ENCODE measurements around the gene ACTL8. TPM values are rescaled to one million over a fixed set of nuclear protein-coding genes. Genes with fewer than 3 reads are reported as not detected.

ACTL8 gene
- total and polyA plus RNA-seq, 2 of the 4 experiments (the other 2 are of a cell fraction) = under 0.01 to 0.07 TPM

- CTCF ChIA-PET = no interaction called here
- Histone ChIP-seq H3K56ac (ENCODE audit: extremely low read depth, insufficient read depth, low read length) (no peak overlapping the region), H4K8ac (ENCODE audit: low read depth in 2 of 2, low read length in 2 of 2) (no peak overlapping the region), H3K4me3 (ENCODE audit: insufficient read depth, low read depth, low read length) (no peak overlapping the region), H4K91ac (ENCODE audit: insufficient read depth, low read depth, low read length) (no peak overlapping the region), H3K9me1 (ENCODE audit: insufficient read depth, low read length) (no peaks in the 10 kb centered on the region; the same call in 1 of the 2 replicates), H2BK15ac (ENCODE audit: low read depth, low read length) (no peak overlapping the region), H2AK9ac (replicated peaks; ENCODE audit: low read depth, low read length, poor library complexity) (no peak overlapping the region), H3K4me1 (ENCODE audit: control insufficient read depth, insufficient read depth, low read length) (no peaks in the 10 kb centered on the region), H3K9ac (ENCODE audit: low read depth, low read length) (no peak overlapping the region), H2AK5ac (ENCODE audit: low read depth, low read length) (no peak overlapping the region), H3K23ac (ENCODE audit: low read depth, low read length) (no peak overlapping the region), H2AFZ (replicated peaks; ENCODE audit: low read length, poor library complexity) (no peak overlapping the region), H3K18ac (ENCODE audit: low read depth, low read length) (no peak overlapping the region), H3K36me3 (ENCODE audit: control insufficient read depth, insufficient read depth, low read length) (no peaks in the 10 kb centered on the region), H3K4me2 (ENCODE audit: low read depth, low read length) (no peak overlapping the region), H3K9me3 (ENCODE audit: control insufficient read depth, insufficient read depth, low read length) (no peaks in the 10 kb centered on the region), H3K4ac (ENCODE audit: low read depth, low read length) (no peak overlapping the region), H4K5ac (ENCODE audit: low read depth, low read length) (no peak overlapping the region), H4K20me1 (ENCODE audit: insufficient read depth, low read length) (no peaks in the 10 kb centered on the region), H3K79me1 (ENCODE audit: low read depth in 1 of 2, low read length in 2 of 2) (no peaks in the 10 kb centered on the region), H3K27ac (ENCODE audit: insufficient read depth, low read length) (no peak overlapping the region), H2BK5ac (ENCODE audit: low read depth, low read length, poor library complexity, severe bottlenecking) (no peak overlapping the region), H3K14ac (replicated peaks; ENCODE audit: low read depth, low read length) (no peak overlapping the region), H2BK20ac (ENCODE audit: low read depth, low read length) (no peak overlapping the region), H2BK120ac (ENCODE audit: low read depth, low read length) (no peak overlapping the region), H3K27me3 (ENCODE audit: control insufficient read depth, insufficient read depth, low read length) (peaks cover 7% of the 10 kb centered on the region; the same call in 1 of the 2 replicates)
- ATAC-seq (ENCODE audit: low read depth) = no peak
- in situ Hi-C loops (cut with MboI; ENCODE audit: low sequenced_read_pairs) (no loop called here), intact Hi-C loops (cut with micrococcal nuclease) (no loop called here), dilution Hi-C loops (cut with HindIII; ENCODE audit: low sequenced_read_pairs, unreplicated experiment) (no loop called here)
- POLR2A ChIA-PET (ENCODE audit: unreplicated experiment) = no interaction called here
- TF ChIP-seq MAZ (IDR thresholded peaks at IDR 0.05; ENCODE audit: borderline replicate concordance, low read depth, low read length) (no peak), ELK1 (IDR thresholded peaks at IDR 0.05; ENCODE audit: borderline replicate concordance, low read depth, low read length) (no peak), RFX5 (IDR thresholded peaks at IDR 0.05; ENCODE audit: low read depth, low read length) (no peak), CEBPB (IDR thresholded peaks at IDR 0.05; ENCODE audit: low read depth, low read length) (no peak), MXI1 (IDR thresholded peaks at IDR 0.05; ENCODE audit: borderline replicate concordance, low read depth, low read length) (no peak), BHLHE40 (IDR thresholded peaks at IDR 0.05; ENCODE audit: low read depth, low read length) (no peak), FOS (IDR thresholded peaks at IDR 0.05; ENCODE audit: low read depth, low read length) (no peak), USF2 (IDR thresholded peaks at IDR 0.05; ENCODE audit: low read depth, low read length) (no peak), CHD1 (IDR thresholded peaks at IDR 0.05; ENCODE audit: low read depth, low read length) (no peak), NFE2L2 (IDR thresholded peaks at IDR 0.05; ENCODE audit: low read depth, low read length) (no peak), RAD21 (IDR thresholded peaks at IDR 0.05; ENCODE audit: low read length) (no peak), POLR2A (IDR thresholded peaks at IDR 0.05; ENCODE audit: low read depth, low read length) (no peak), RCOR1 (IDR thresholded peaks at IDR 0.05; ENCODE audit: insufficient replicate concordance, low read length) (no peak), MAFK (IDR thresholded peaks at IDR 0.05; ENCODE audit: low read depth, low read length) (no peak), CTCF (conservative IDR thresholded peaks at IDR 0.05; ENCODE audit: low read depth, low read length) (no peak), SMC3 (IDR thresholded peaks at IDR 0.05; ENCODE audit: low read depth, low read length) (no peak)
- no TSS peak for BruUV-seq (replicated peaks)
- DNase-seq = no peak
- no CpG with 5 or more reads among the region's 2 CpGs for WGBS, 2 experiments (ENCODE audit: extremely low coverage in 2 of 2, insufficient read length in 1 of 2)
These were observed 8.2 kb upstream of the ACTL8 start for GRCh38 chr1:17746920-17747319.

Data from IMR-90 (cell line).